Activated CD8-positive, alpha-beta T cell treated with anti-CD3 and anti-CD28 coated beads for 36 hours (primary cell): ENCODE data around the gene VSIG10L. TPM values are rescaled to one million over a fixed set of nuclear protein-coding genes. Genes with fewer than 3 reads are reported as not detected.

Experiments
- ATAC-seq: fragments of 200-7000 bp; cut with Tn5 transposase; one replicate; pipeline ENCODE4 v1.10.0; 2021; ENCODE audit warnings: mild to moderate bottlenecking, moderate library complexity
- CTCF ChIA-PET: fragments of 350-600 bp; sonication (Branson Sonifier 250); formaldehyde crosslinking; loops from one replicate; lab custom pipeline; 2021; ENCODE audit warnings: antibody characterized with exemption; lab: Charles Lee
- POLR2A ChIA-PET: fragments of 350-600 bp; sonication (Branson Sonifier 250); formaldehyde crosslinking; loops from one replicate; lab custom pipeline; 2021; ENCODE audit warnings: antibody characterized with exemption; lab: Charles Lee
- DNase-seq: peaks from one replicate; pipeline ENCODE4 v3.0.0-alpha.2; 2020
- H3K27ac Mint-ChIP-seq: one replicate; pipeline ENCODE4 v1.8.0; 2021; ENCODE audit warnings: mild to moderate bottlenecking, mixed read lengths
- H3K27me3 Mint-ChIP-seq: one replicate; pipeline ENCODE4 v1.8.0; 2021; ENCODE audit warnings: mixed read lengths
- H3K36me3 Mint-ChIP-seq: one replicate; pipeline ENCODE4 v1.8.0; 2021; ENCODE audit warnings: low read depth, mixed read lengths
- H3K4me1 Mint-ChIP-seq: one replicate; pipeline ENCODE4 v1.8.0; 2021; ENCODE audit warnings: low read depth, mixed read lengths
- H3K4me3 Mint-ChIP-seq: one replicate; pipeline ENCODE4 v1.8.0; 2021; ENCODE audit warnings: mild to moderate bottlenecking, moderate library complexity, mixed read lengths
- H3K9me3 Mint-ChIP-seq: one replicate; pipeline ENCODE4 v1.8.0; 2021; ENCODE audit warnings: mixed read lengths
- CTCF ChIP-seq: fragments of 200-600 bp; IDR thresholded peaks from one replicate; pipeline ENCODE4 v1.8.0; 2022; ENCODE audit warnings: antibody characterized with exemption, mild to moderate bottlenecking
- intact Hi-C: fragments of 100-400 bp; cut with micrococcal nuclease; formaldehyde crosslinking; loops from one replicate; pipeline ENCODE4 v1.10.0; 2022
- total RNA-seq, 2 experiments: library from RNA; stranded (reverse); gene quantifications; one replicate each; pipeline ENCODE4 v1.2.3, GENCODE V29; 2021

VSIG10L gene
- total RNA-seq, 2 experiments from 2014 or later = 3.6 to 3.7 TPM

GRCh38 chr19:51386882-51387520 lies 45.1 kb upstream of the VSIG10L start:
- intact Hi-C loops = no loop called here
- peaks cover 23% of the 10 kb centered on the region for H3K4me1 Mint-ChIP-seq
- peak overlapping the region; percentile 57 for H3K27ac Mint-ChIP-seq
- ChIA-PET POLR2A (interaction anchor here (0.7 to 3.0 kb wide), 3 partner anchors 8 to 16 kb away, joined by 3 to 15 read pairs (median 8); partner anchors contain the start of gene NKG7), CTCF (interaction anchor here (1.0 to 1.3 kb wide), 2 partner anchors 11 to 48 kb away, joined by 3 to 4 read pairs; no protein-coding TSS in a partner anchor)
- ATAC-seq (peak; percentile 27), DNase-seq (no peak)
- H3K36me3 Mint-ChIP-seq = peaks cover 2% of the 10 kb centered on the region
- H3K27me3 Mint-ChIP-seq = no peaks in the 10 kb centered on the region
- H3K9me3 Mint-ChIP-seq = peaks cover 2% of the 10 kb centered on the region
- no peak for TF ChIP-seq CTCF
- H3K4me3 Mint-ChIP-seq = peak overlapping the region; percentile 44

- ChIA-PET POLR2A (interaction anchor here (0.8 to 2.2 kb wide), 3 partner anchors 9 to 16 kb away, joined by 3 to 11 read pairs (median 3); no protein-coding TSS in a partner anchor), CTCF (interaction anchor here (1.1 to 1.6 kb wide), 4 partner anchors 10 to 12 kb away, joined by 3 to 5 read pairs (median 4); partner anchors contain the start of gene NKG7)
- Mint-ChIP-seq H3K4me1 (peaks cover 26% of the 10 kb centered on the region), H3K27ac (no peak overlapping the region), H3K4me3 (no peak overlapping the region), H3K9me3 (peaks cover 9% of the 10 kb centered on the region), H3K36me3 (peaks cover 4% of the 10 kb centered on the region), H3K27me3 (no peaks in the 10 kb centered on the region)
- no peak for TF ChIP-seq CTCF
- ATAC-seq = no peak
- DNase-seq = no peak
- intact Hi-C loops = no loop called here
Measured at GRCh38 chr19:51382004-51382403, 40.1 kb upstream of the VSIG10L start.

GRCh38 chr19:51380379-51380778 lies 38.4 kb upstream of the VSIG10L start:
- H3K9me3 Mint-ChIP-seq = peaks cover 9% of the 10 kb centered on the region
- POLR2A ChIA-PET = interaction anchor here (0.9 to 2.2 kb wide), 4 partner anchors 9 to 14 kb away, joined by 3 to 11 read pairs (median 4); no protein-coding TSS in a partner anchor
- H3K4me3 Mint-ChIP-seq = no peak overlapping the region
- no peaks in the 10 kb centered on the region for H3K27me3 Mint-ChIP-seq
- H3K4me1 Mint-ChIP-seq = peaks cover 39% of the 10 kb centered on the region
- no peak for DNase-seq
- H3K36me3 Mint-ChIP-seq = peaks cover 5% of the 10 kb centered on the region
- intact Hi-C loops = no loop called here
- peak overlapping the region; percentile 56 for H3K27ac Mint-ChIP-seq
- no peak for TF ChIP-seq CTCF
- CTCF ChIA-PET = interaction anchor here (1.6 to 2.6 kb wide), 2 partner anchors 11 to 13 kb away, joined by 4 to 8 read pairs; no protein-coding TSS in a partner anchor
- no peak for ATAC-seq

- Mint-ChIP-seq H3K4me1 (peaks cover 65% of the 10 kb centered on the region), H3K27me3 (no peaks in the 10 kb centered on the region), H3K4me3 (no peak overlapping the region), H3K9me3 (peaks cover 9% of the 10 kb centered on the region), H3K27ac (no peak overlapping the region), H3K36me3 (peaks cover 12% of the 10 kb centered on the region)
- DNase-seq (no peak), ATAC-seq (no peak)
- intact Hi-C loops = no loop called here
- no peak for TF ChIP-seq CTCF
- CTCF ChIA-PET = no interaction called here
- POLR2A ChIA-PET = interaction anchor here (1.2 kb wide), 1 partner anchor 17 kb away, joined by 3 read pairs; no protein-coding TSS in a partner anchor
Measured at GRCh38 chr19:51377422-51377821, 35.5 kb upstream of the VSIG10L start.
